Fibroblast of mammary gland (primary cell): ENCODE measurements around the gene ART5.
A peak's percentile ranks its signal among the peaks of the same experiment; 100 is the strongest.

Experiments
- DNase-seq: peaks from one replicate; pipeline ENCODE4 v3.0.0-alpha.2; 2010; ENCODE audit warnings: low read depth
- H3K4me3 ChIP-seq: 2 replicates; pipeline ENCODE4 v1.5.1; 2011; ENCODE audit warnings: low read depth, mild to moderate bottlenecking, low read length, moderate library complexity; ENCODE audit not compliant: control insufficient read depth
- TF ChIP-seq, protein P1 (sequence below): conservative IDR thresholded peaks from 2 replicates; pipeline ENCODE4 v1.5.1; 2011; ENCODE audit warnings: low read depth, low read length, inconsistent platforms; ENCODE audit not compliant: control insufficient read depth, insufficient read depth

Gene ART5

DNA sequence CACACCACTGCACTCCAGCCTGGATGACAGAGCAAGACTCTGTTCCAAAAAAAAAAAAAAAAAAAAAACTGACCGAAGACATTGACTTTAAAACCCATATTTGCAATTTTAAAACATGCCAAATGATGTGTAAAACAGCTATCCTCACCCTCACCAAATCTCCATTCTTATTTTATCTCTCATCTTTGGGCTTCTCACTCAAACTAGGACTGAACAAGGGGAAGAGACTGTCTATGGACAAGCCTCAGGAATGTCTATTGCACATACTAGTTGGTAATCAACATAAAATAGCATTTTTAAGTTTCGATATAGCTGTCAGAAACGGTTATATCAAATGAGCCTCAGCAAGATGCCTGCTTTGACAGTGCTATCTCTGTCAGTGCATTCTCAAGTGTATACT is 37.3 kb upstream of the ART5 start:
- DNase-seq = no peak
- H3K4me3 ChIP-seq = no peak overlapping the region
- TF ChIP-seq, protein P1, sequence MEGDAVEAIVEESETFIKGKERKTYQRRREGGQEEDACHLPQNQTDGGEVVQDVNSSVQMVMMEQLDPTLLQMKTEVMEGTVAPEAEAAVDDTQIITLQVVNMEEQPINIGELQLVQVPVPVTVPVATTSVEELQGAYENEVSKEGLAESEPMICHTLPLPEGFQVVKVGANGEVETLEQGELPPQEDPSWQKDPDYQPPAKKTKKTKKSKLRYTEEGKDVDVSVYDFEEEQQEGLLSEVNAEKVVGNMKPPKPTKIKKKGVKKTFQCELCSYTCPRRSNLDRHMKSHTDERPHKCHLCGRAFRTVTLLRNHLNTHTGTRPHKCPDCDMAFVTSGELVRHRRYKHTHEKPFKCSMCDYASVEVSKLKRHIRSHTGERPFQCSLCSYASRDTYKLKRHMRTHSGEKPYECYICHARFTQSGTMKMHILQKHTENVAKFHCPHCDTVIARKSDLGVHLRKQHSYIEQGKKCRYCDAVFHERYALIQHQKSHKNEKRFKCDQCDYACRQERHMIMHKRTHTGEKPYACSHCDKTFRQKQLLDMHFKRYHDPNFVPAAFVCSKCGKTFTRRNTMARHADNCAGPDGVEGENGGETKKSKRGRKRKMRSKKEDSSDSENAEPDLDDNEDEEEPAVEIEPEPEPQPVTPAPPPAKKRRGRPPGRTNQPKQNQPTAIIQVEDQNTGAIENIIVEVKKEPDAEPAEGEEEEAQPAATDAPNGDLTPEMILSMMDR = no peak

DNA sequence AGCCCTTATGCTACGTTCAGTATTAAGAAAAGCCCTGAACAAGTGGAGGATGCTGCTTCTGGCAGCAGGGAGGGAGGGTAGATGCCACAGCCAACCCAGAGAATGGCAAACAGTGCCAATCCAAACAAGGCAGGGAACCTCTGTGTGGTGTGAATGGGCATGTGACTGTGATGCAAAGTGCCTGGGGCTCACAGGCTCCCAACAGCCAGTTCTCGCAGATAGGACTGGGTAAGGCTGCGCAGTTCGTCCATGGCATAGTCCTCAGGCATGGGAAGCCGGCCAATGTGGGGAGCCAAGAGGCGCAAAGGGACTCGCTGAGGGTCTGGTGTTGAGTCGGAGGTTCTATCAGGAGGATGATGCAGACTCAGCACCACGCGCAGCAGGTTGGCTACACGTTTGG is 34.2 kb upstream of the ART5 start:
- DNase-seq = no peak
- H3K4me3 ChIP-seq = no peak overlapping the region
- TF ChIP-seq, protein P1 = no peak

DNA sequence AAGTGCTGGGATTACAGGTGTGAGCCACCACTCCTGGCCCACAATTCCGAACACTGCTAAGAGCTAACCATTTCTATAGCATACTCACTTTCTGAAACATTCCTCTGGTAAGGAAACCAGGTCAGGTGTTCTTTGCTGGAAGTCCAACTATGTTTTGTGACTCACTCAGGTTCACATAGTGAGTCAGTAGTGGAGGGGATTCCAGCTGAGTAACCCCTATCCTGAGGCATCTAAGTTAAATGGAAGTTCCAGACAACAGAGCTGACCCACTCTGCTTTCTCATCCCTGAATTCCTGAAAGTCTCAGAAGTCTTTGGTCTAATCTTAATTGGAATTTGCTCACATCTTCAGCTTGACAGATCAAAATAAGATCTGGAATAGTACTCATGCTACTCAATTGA is 32.4 kb upstream of the ART5 start:
- DNase-seq = peak; percentile 58
- TF ChIP-seq, protein P1 = no peak

DNA sequence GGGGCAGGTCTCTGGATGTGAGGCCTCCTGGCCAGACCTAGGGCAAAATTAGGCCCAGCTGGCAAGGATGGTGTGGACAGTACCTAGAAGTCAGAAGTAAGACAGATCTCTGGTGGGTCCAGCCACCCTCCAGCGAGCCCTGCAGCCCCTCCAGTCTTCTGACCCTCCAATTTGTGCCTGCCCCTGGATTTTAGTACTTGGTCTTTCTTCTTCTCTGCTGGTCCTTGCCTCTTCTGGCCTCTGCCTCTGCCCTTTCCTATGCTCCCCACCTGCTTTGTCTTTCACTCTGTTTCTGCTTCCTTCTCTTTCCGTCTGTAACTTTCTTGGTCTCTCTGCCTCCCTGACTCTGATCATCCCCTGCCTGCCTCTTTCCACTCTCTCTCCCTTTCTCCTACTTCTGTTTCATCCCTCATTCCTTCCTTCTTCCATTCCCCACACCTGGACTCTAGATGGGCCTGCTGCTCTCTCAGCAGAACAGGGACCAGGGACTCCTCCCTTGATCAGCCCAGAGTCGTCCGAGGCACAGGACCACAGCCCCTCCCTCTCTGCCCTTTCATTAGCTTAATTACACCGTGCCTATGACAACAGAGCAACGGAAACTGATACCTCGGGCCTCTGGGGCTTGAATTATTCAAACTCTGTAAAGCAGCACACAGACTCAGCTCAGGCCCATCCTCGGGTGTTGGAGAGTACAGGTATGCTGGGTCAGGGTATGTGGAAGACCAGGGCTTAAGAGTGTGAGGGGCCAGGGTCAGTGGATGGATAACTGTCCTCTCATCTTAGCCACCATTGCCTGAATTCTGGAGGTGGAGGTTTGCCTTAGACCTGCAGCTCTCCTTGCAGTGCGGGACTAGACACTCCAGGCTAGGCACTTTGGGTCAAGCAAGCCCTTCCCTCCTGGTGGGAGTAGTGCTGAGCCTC is 29.8 kb upstream of the ART5 start, which contains the start of gene CHRNA10:
Gene CHRNA10, minus strand, starts transcription at position 51 of the 921 bp plus-strand sequence. CDS start 72 bp downstream, outside the sequence.
- DNase-seq = no peak
- no peak within 1 kb of the TSS for H3K4me3 ChIP-seq
- TF ChIP-seq, protein P1 = no peak

More for the DNA sequence above, 32.4 kb upstream of the ART5 start:
- H3K4me3 ChIP-seq = no peak overlapping the region

DNA sequence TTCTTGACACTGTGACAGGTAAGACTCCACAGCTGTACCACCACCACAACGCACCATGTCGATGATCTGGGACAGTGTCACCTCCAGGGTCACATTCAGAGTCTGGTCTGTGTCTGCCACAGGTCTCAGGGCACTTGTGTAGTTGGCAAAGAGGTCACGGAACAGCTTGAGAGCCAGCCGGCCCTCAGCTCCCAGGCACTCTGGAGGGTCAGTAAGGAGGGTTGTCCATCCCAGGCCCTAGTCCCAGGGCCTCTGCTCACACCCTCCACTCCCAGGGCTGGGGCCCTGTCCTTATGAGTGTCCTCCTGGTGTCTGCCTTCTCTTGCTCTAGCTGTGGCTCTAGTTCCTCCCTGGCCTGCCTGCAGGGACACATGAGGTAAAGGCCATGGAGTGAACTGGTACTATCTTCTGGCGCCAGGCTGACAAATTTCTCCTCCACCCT is 28.0 kb upstream of the ART5 start:
- TF ChIP-seq, protein P1 = no peak
- DNase-seq = no peak
- no peak overlapping the region for H3K4me3 ChIP-seq

DNA sequence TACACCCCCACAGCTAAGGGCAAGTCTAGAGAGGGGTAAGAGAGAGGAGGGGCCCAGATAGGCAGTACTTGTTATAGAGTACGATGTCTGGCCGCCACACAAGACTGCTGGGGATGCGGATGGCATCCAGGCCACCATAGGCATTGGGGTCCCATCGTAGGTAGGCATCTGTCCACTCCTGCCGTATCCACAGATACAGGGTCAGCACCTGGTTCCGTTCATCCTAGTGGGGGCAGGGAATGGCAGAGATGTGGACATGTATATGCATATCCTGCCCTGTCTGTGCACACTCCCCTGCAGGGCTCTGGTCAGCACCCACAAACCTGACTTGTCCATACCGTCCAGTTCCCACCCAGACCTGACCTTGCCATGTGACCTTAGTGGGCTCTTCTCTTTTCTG is 27.3 kb upstream of the ART5 start:
- H3K4me3 ChIP-seq = no peak overlapping the region
- TF ChIP-seq, protein P1 = no peak
- no peak for DNase-seq
